GM19452 (cell line): Measurements from ENCODE around the gene RNF150.
"Not testable (repeated sequence)": the region's sequence is repeated elsewhere in the genome, so short reads cannot be mapped to it uniquely, and the experiment has no call there.

ENCODE experiments used
- ATAC-seq: cut with Tn5 transposase; IDR thresholded peaks from one replicate; pipeline ENCODE4 v1.9.1; 2021; ENCODE audit not compliant: unreplicated experiment

The RNF150 gene

GRCh38 chr4:141133146-141133998, at the start of gene RNF150:
Gene RNF150 (minus strand): TSS chr4:141133469.
- peak; percentile 61 for ATAC-seq

- ATAC-seq, result peak; percentile 90
Observed at GRCh38 chr4:141180991-141181761, 47.9 kb upstream of the RNF150 start.

- no peak for ATAC-seq
Observed at GRCh38 chr4:141179474-141180373, 46.5 kb upstream of the RNF150 start.

- no peak for ATAC-seq
Observed at GRCh38 chr4:141177171-141177570, 43.9 kb upstream of the RNF150 start.

GRCh38 chr4:141174457-141174856, 41.2 kb upstream of the RNF150 start:
- no peak for ATAC-seq

GRCh38 chr4:141170671-141171070, 37.4 kb upstream of the RNF150 start:
- no peak for ATAC-seq

GRCh38 chr4:141169391-141169790, 36.1 kb upstream of the RNF150 start:
- no peak for ATAC-seq

GRCh38 chr4:141165001-141165400, 31.7 kb upstream of the RNF150 start:
- not testable (repeated sequence) for ATAC-seq

- no peak for ATAC-seq
Observed at GRCh38 chr4:141159027-141159426, 25.8 kb upstream of the RNF150 start.

- no peak for ATAC-seq
Observed at GRCh38 chr4:141158219-141158618, 24.9 kb upstream of the RNF150 start.

- ATAC-seq, result no peak
Observed at GRCh38 chr4:141155586-141155985, 22.3 kb upstream of the RNF150 start.

- no peak for ATAC-seq
Observed at GRCh38 chr4:141154725-141155124, 21.5 kb upstream of the RNF150 start.

- ATAC-seq, result no peak
Observed at GRCh38 chr4:141153751-141154510, 20.7 kb upstream of the RNF150 start.

GRCh38 chr4:141144207-141144606, 10.9 kb upstream of the RNF150 start:
- ATAC-seq, result no peak

- no peak for ATAC-seq
Observed at GRCh38 chr4:141142423-141142822, 9.2 kb upstream of the RNF150 start.

- ATAC-seq, result no peak
Observed at GRCh38 chr4:141140391-141141200, 7.3 kb upstream of the RNF150 start.

- no peak for ATAC-seq
Observed at GRCh38 chr4:141133999-141134995, 1.0 kb upstream of the RNF150 start.

- ATAC-seq, result peak; percentile 28
Observed at GRCh38 chr4:141132709-141133145, 542 bp downstream of the RNF150 start.
